ENCODE data around the gene GLUL.
"Not testable (repeated sequence)": the region's sequence is repeated elsewhere in the genome, so short reads cannot be mapped to it uniquely, and the experiment has no call there.

The GLUL gene

GRCh38 chr1:182384387-182384960 lies 7.1 kb downstream of the GLUL start:
- TF ChIP-seq, protein P1, sequence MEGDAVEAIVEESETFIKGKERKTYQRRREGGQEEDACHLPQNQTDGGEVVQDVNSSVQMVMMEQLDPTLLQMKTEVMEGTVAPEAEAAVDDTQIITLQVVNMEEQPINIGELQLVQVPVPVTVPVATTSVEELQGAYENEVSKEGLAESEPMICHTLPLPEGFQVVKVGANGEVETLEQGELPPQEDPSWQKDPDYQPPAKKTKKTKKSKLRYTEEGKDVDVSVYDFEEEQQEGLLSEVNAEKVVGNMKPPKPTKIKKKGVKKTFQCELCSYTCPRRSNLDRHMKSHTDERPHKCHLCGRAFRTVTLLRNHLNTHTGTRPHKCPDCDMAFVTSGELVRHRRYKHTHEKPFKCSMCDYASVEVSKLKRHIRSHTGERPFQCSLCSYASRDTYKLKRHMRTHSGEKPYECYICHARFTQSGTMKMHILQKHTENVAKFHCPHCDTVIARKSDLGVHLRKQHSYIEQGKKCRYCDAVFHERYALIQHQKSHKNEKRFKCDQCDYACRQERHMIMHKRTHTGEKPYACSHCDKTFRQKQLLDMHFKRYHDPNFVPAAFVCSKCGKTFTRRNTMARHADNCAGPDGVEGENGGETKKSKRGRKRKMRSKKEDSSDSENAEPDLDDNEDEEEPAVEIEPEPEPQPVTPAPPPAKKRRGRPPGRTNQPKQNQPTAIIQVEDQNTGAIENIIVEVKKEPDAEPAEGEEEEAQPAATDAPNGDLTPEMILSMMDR (IDR thresholded peaks at IDR 0.05; ENCODE audit: insufficient read depth, low read length, missing control alignments), result no peak
- no peak for DNase-seq (ENCODE audit: low read depth, low spot score)
- ChIA-PET POLR2A (no interaction called here), CTCF (interaction anchor here (1.0 kb wide), 1 partner anchor 241 kb away, joined by 3 read pairs; no protein-coding TSS in a partner anchor)
- no peak overlapping the region for H3K4me3 ChIP-seq (ENCODE audit: low read depth, low read length)

- ChIA-PET POLR2A (no interaction called here), CTCF (interaction anchor here (1.0 to 3.1 kb wide), 2 partner anchors 12 to 240 kb away, joined by 3 to 14 read pairs; no protein-coding TSS in a partner anchor)
- TF ChIP-seq, protein P1 (IDR thresholded peaks at IDR 0.05; ENCODE audit: insufficient read depth, low read length, missing control alignments), result no peak
- no peak for DNase-seq (ENCODE audit: low read depth, low spot score)
- no peak overlapping the region for H3K4me3 ChIP-seq (ENCODE audit: low read depth, low read length)
Observed at GRCh38 chr1:182383934-182384333, 7.7 kb downstream of the GLUL start.

DNA sequence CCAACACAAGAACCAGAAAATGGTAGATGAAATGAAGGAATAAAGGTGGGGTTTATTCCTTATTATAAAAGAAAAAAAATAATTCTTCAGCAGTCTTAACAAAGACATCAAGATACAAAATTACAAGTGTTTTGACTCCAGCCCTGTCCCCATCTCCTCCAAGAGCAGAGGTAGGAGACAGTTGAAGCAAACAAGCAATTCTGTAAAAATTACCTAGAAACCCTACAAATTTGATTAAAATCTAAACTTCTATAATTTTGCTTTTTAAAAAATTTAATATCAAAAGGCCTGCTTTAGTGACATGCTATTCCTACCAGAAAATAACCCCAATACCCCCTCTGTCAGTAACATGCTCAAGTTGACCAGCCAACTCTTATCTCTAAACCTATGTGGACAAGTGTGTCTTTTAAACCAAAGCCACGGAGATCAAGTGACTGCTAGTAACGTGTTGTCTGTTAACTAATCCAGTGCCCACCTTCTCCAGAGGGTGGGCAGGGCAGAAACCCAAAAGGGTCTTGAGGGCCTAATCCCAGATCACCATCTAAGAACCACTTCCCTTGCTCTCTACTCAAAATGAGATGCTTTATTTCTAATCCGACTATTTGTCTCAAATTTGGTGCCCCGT lies 8.4 kb downstream of the GLUL start:
- CTCF ChIA-PET, result interaction anchor here (1.0 to 3.1 kb wide), 2 partner anchors 13 to 240 kb away, joined by 3 to 14 read pairs; no protein-coding TSS in a partner anchor
- no peak overlapping the region for H3K4me3 ChIP-seq (ENCODE audit: low read depth, low read length)
- no peak for DNase-seq (ENCODE audit: low read depth, low spot score)
- POLR2A ChIA-PET, result interaction anchor here (1.0 kb wide), 1 partner anchor 9 kb away, joined by 3 read pairs; no protein-coding TSS in a partner anchor
- TF ChIP-seq, protein P1 (IDR thresholded peaks at IDR 0.05; ENCODE audit: insufficient read depth, low read length, missing control alignments), result no peak

- TF ChIP-seq, protein P1 (IDR thresholded peaks at IDR 0.05; ENCODE audit: insufficient read depth, low read length, missing control alignments), result no peak
- POLR2A ChIA-PET, result interaction anchor here (1.0 to 2.2 kb wide), 2 partner anchors 10 kb away, joined by 3 to 9 read pairs; partner anchors contain the start of gene GLUL
- DNase-seq (ENCODE audit: low read depth, low spot score), result no peak
- CTCF ChIA-PET, result interaction anchor here (1.1 to 3.3 kb wide), 4 partner anchors 10 to 298 kb away, joined by 3 to 18 read pairs (median 10); partner anchors contain the start of gene GLUL
- H3K4me3 ChIP-seq (ENCODE audit: low read depth, low read length), result no peak overlapping the region
Observed at GRCh38 chr1:182381962-182382819, 9.4 kb downstream of the GLUL start.

- ChIA-PET POLR2A (interaction anchor here (1.0 to 2.2 kb wide), 2 partner anchors 10 to 12 kb away, joined by 3 to 9 read pairs; partner anchors contain the start of gene GLUL), CTCF (interaction anchor here (3.3 kb wide), 1 partner anchor 237 kb away, joined by 18 read pairs; no protein-coding TSS in a partner anchor)
- DNase-seq (ENCODE audit: low read depth, low spot score), result no peak
- TF ChIP-seq, protein P1 (IDR thresholded peaks at IDR 0.05; ENCODE audit: insufficient read depth, low read length, missing control alignments), result no peak
- no peak overlapping the region for H3K4me3 ChIP-seq (ENCODE audit: low read depth, low read length)
Observed at GRCh38 chr1:182380199-182380598, 11.4 kb downstream of the GLUL start.

DNA sequence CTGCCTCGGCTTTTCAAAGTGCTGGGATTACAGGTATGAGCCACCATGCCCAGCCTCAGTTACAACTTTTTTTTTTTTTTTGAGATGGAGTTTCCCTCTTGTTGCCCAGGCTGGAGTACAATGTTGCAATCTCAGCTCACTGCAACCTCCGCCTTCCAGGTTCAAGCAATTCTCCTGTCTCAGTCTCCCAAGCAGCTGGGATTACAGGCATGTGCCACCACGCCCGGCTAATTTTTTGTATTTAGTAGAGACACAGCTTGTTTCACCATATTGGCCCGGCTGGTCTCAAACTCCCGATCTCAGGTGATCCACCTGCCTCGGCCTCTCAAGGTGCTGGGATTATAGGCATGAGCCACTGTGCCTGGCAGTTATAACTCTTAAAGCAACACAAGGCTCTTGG lies 11.8 kb downstream of the GLUL start:
- POLR2A ChIA-PET, result interaction anchor here (1.0 to 2.2 kb wide), 2 partner anchors 11 to 12 kb away, joined by 3 to 9 read pairs; partner anchors contain the start of gene GLUL
- CTCF ChIA-PET, result interaction anchor here (3.3 kb wide), 1 partner anchor 236 kb away, joined by 18 read pairs; no protein-coding TSS in a partner anchor
- not testable (repeated sequence) for DNase-seq (ENCODE audit: low read depth, low spot score)

More for the DNA sequence above, 11.8 kb downstream of the GLUL start:
- H3K4me3 ChIP-seq (ENCODE audit: low read depth, low read length), result not testable (repeated sequence)

Measured in AG04449 (cell line).